Measurements from ENCODE around the gene RPS6KC1. TPM values are rescaled to one million over a fixed set of nuclear protein-coding genes. Genes with fewer than 3 reads are reported as not detected.
"Not testable (repeated sequence)": the region's sequence is repeated elsewhere in the genome, so short reads cannot be mapped to it uniquely, and the experiment has no call there.

Gene RPS6KC1
- total RNA-seq, 3 donors from 2014 or later (not counting 1 experiment from before 2014, with no cell fraction given): 19.6 to 32.7 (median 24.1) TPM

GRCh38 chr1:213303286-213303685 lies 252.2 kb downstream of the RPS6KC1 start:
- Mint-ChIP-seq H3K27me3 (ENCODE audit: low read depth in 2 of 2) (no peaks in the 10 kb centered on the region), H3K27ac (no peak overlapping the region), H3K4me3 (no peak overlapping the region), H3K36me3 (no peaks in the 10 kb centered on the region), H3K4me1 (no peaks in the 10 kb centered on the region), H3K9me3 (no peaks in the 10 kb centered on the region)
- TF ChIP-seq CTCF (IDR thresholded peaks at IDR 0.05): no peak
- Histone ChIP-seq H3K4me3 (ENCODE audit: low read length) (no peak overlapping the region), H3K4me1 (ENCODE audit: control insufficient read depth, insufficient read depth, low read length) (no peaks in the 10 kb centered on the region), H3K27me3 (ENCODE audit: control insufficient read depth, insufficient read depth, low read length) (peaks cover 2% of the 10 kb centered on the region), H3K9me3 (ENCODE audit: control insufficient read depth, insufficient read depth, low read length) (no peaks in the 10 kb centered on the region), H3K36me3 (ENCODE audit: control insufficient read depth, insufficient read depth, low read length) (no peaks in the 10 kb centered on the region), H3K27ac (ENCODE audit: low read length) (no peak overlapping the region)
- intact Hi-C loops (cut with micrococcal nuclease): no loop called here
- 70% methylated on average over 8 of the region's 8 CpGs for WGBS (ENCODE audit: insufficient coverage)
- DNase-seq (no peak), ATAC-seq (no peak)

- Histone ChIP-seq H3K27ac (ENCODE audit: low read length) (no peak overlapping the region), H3K4me1 (ENCODE audit: control insufficient read depth, insufficient read depth, low read length) (no peaks in the 10 kb centered on the region), H3K9me3 (ENCODE audit: control insufficient read depth, insufficient read depth, low read length) (no peaks in the 10 kb centered on the region), H3K36me3 (ENCODE audit: control insufficient read depth, insufficient read depth, low read length) (no peaks in the 10 kb centered on the region), H3K27me3 (ENCODE audit: control insufficient read depth, insufficient read depth, low read length) (no peaks in the 10 kb centered on the region), H3K4me3 (ENCODE audit: low read length) (no peak overlapping the region)
- no peaks in the 10 kb centered on the region for H3K36me3 Mint-ChIP-seq
- H3K9me3 Mint-ChIP-seq: no peaks in the 10 kb centered on the region
- no peak for DNase-seq
- WGBS (ENCODE audit: insufficient coverage): 75% methylated on average over 1 of the region's 1 CpG
- no peaks in the 10 kb centered on the region for H3K4me1 Mint-ChIP-seq
- ATAC-seq: no peak
- H3K27me3 Mint-ChIP-seq (ENCODE audit: low read depth in 2 of 2): peaks cover 6 to 7% of the 10 kb centered on the region in 2 donors
- no peak for TF ChIP-seq CTCF (IDR thresholded peaks at IDR 0.05)
- intact Hi-C loops (cut with micrococcal nuclease): no loop called here
- no peak overlapping the region for H3K4me3 Mint-ChIP-seq
- H3K27ac Mint-ChIP-seq: no peak overlapping the region
Observed at GRCh38 chr1:213315571-213315970, 264.5 kb downstream of the RPS6KC1 start.

GRCh38 chr1:213318458-213318857 lies 267.4 kb downstream of the RPS6KC1 start:
- intact Hi-C loops (cut with micrococcal nuclease); H3K4me3 Mint-ChIP-seq; ATAC-seq; H3K36me3 Mint-ChIP-seq; H3K4me1 Mint-ChIP-seq; H3K27ac ChIP-seq (ENCODE audit: low read length); H3K27me3 Mint-ChIP-seq (ENCODE audit: low read depth in 2 of 2); DNase-seq; H3K27me3 ChIP-seq (ENCODE audit: control insufficient read depth, insufficient read depth, low read length); H3K9me3 ChIP-seq (ENCODE audit: control insufficient read depth, insufficient read depth, low read length); H3K36me3 ChIP-seq (ENCODE audit: control insufficient read depth, insufficient read depth, low read length); H3K4me3 ChIP-seq (ENCODE audit: low read length); H3K9me3 Mint-ChIP-seq; H3K4me1 ChIP-seq (ENCODE audit: control insufficient read depth, insufficient read depth, low read length); H3K27ac Mint-ChIP-seq: not testable (repeated sequence)
- WGBS (ENCODE audit: insufficient coverage): 50% methylated on average over 1 of the region's 1 CpG

- Mint-ChIP-seq H3K27ac (no peak overlapping the region), H3K4me1 (no peaks in the 10 kb centered on the region), H3K27me3 (ENCODE audit: low read depth in 2 of 2) (peaks cover 6 to 10% of the 10 kb centered on the region in 2 donors), H3K4me3 (no peak overlapping the region), H3K9me3 (no peaks in the 10 kb centered on the region), H3K36me3 (no peaks in the 10 kb centered on the region)
- DNase-seq: no peak
- Histone ChIP-seq H3K27ac (ENCODE audit: low read length) (no peak overlapping the region), H3K4me3 (ENCODE audit: low read length) (no peak overlapping the region), H3K27me3 (ENCODE audit: control insufficient read depth, insufficient read depth, low read length) (no peaks in the 10 kb centered on the region), H3K9me3 (ENCODE audit: control insufficient read depth, insufficient read depth, low read length) (no peaks in the 10 kb centered on the region), H3K36me3 (ENCODE audit: control insufficient read depth, insufficient read depth, low read length) (no peaks in the 10 kb centered on the region), H3K4me1 (ENCODE audit: control insufficient read depth, insufficient read depth, low read length) (no peaks in the 10 kb centered on the region)
- intact Hi-C loops (cut with micrococcal nuclease): no loop called here
- no peak for TF ChIP-seq CTCF (IDR thresholded peaks at IDR 0.05)
- 81% methylated on average over 2 of the region's 6 CpGs for WGBS (ENCODE audit: insufficient coverage)
- no peak for ATAC-seq
Observed at GRCh38 chr1:213320191-213320870, 269.3 kb downstream of the RPS6KC1 start.

Other genes with a start within 250 kb of the RPS6KC1 start
- gene SPATA45, start 203.6 kb upstream of the RPS6KC1 start, total RNA-seq: under 1 TPM in 1 of 3 donors, not detected in 2; 0.80 TPM
- gene FLVCR1, start 193.0 kb upstream of the RPS6KC1 start, total RNA-seq: 10 to 100 TPM in 2 of 3 donors, 1 to 10 TPM in 1; 8.1 to 15.0 (median 11.4) TPM
- not detected for gene VASH2, start 100.7 kb upstream of the RPS6KC1 start, total RNA-seq
- 10 to 100 TPM; 68.1 to 75.3 (median 72.1) TPM for gene ANGEL2, start 35.4 kb upstream of the RPS6KC1 start, total RNA-seq

Measured in natural killer cell (primary cell).